HepG2 (cell line): ENCODE results near the gene SGF29. TPM values are rescaled to one million over a fixed set of nuclear protein-coding genes. Genes with fewer than 3 reads are reported as not detected.

ENCODE experiments used
- ATAC-seq: fragments of 200-7000 bp; cut with Tn5 transposase; 3 replicates; pipeline ENCODE4 v1.9.1; 2020; ENCODE audit warnings: mild to moderate bottlenecking, moderate library complexity
- BruUV-seq: library from RNA; stranded (reverse); fragments of 400-500 nt; replicated peaks from 2 replicates; lab custom pipeline; 2021; lab: Mats Ljungman, UMichigan
- CTCF ChIA-PET: fragments of 300-600 bp; formaldehyde crosslinking; extraction: SDS; loops from one replicate; lab custom pipeline; 2021; ENCODE audit warnings: low total read pairs, inconsistent platforms, low intra/inter-chr PET ratio; lab: Yijun Ruan, JAX
- POLR2A ChIA-PET: fragments of 350-600 bp; sonication (Branson Sonifier 250); formaldehyde crosslinking; loops from one replicate; lab custom pipeline; 2020; ENCODE audit warnings: antibody characterized with exemption, inconsistent platforms; lab: Yijun Ruan, JAX
- DNase-seq: peaks from one replicate; pipeline ENCODE4 v3.0.0-alpha.2; 2015; ENCODE audit warnings: low spot score
- FAIRE-seq: peaks from 3 replicates; lab custom pipeline; 2011; peaks lifted over from hg19 to GRCh38; lab: Jason Lieb, UNC
- H2AFZ ChIP-seq: one replicate; pipeline ENCODE4 v1.6.1; 2011; ENCODE audit warnings: low read length, inconsistent platforms
- H3K27ac ChIP-seq: fragments of 300-600 bp; 3 replicates; pipeline ENCODE4 v1.8.0; 2011; ENCODE audit warnings: mixed run types, mild to moderate bottlenecking, mixed read lengths, low read length, inconsistent platforms; ENCODE audit not compliant: insufficient read depth; ENCODE audit errors: extremely low read length
- H3K27me3 ChIP-seq, 2 experiments: fragments of 200-600 bp in 1 of 2; 2 replicates in 1 of 2; 3 replicates in 1 of 2; pipeline versions ENCODE4 v1.6.0 to v1.8.0; 2011; ENCODE audit warnings: low read length in 2 of 2, mild to moderate bottlenecking in 2 of 2, moderate library complexity in 2 of 2, inconsistent platforms in 1 of 2; ENCODE audit not compliant: insufficient read depth in 2 of 2, control insufficient read depth in 1 of 2
- H3K36me3 ChIP-seq, 2 experiments: fragments of 200-600 bp in 1 of 2; replicated peaks in 1 of 2; 2 replicates in 1 of 2; 3 replicates in 1 of 2; pipeline versions ENCODE4 v1.5.1 to v1.8.0; 2011; ENCODE audit warnings: low read length in 2 of 2, inconsistent platforms in 1 of 2; ENCODE audit not compliant: insufficient read depth in 2 of 2, control insufficient read depth in 1 of 2
- H3K4me1 ChIP-seq: 2 replicates; pipeline ENCODE4 v1.5.1; 2012; ENCODE audit warnings: low read length, inconsistent platforms; ENCODE audit not compliant: insufficient read depth
- H3K4me2 ChIP-seq: 2 replicates; pipeline ENCODE4 v1.6.0; 2011; ENCODE audit warnings: low read depth, low read length, inconsistent platforms
- H3K4me3 ChIP-seq, 3 experiments: fragments of 200-600 bp in 1 of 3; sonication (generic), shearing (Covaris generic) in 1 of 3; replicated peaks in 1 of 3; 2 replicates each; pipeline ENCODE4 v1.5.1; 2011 to 2016; ENCODE audit warnings: low read length in 3 of 3, inconsistent platforms in 2 of 3, low read depth in 2 of 3, mild to moderate bottlenecking in 2 of 3, control low read depth in 1 of 3, mixed read lengths in 1 of 3; ENCODE audit not compliant: insufficient read depth in 1 of 3
- H3K79me2 ChIP-seq: one replicate; pipeline ENCODE4 v1.6.1; 2011; ENCODE audit warnings: low read length, inconsistent platforms; ENCODE audit not compliant: insufficient read depth
- H3K9ac ChIP-seq: 2 replicates; pipeline ENCODE4 v1.6.0; 2011; ENCODE audit warnings: mild to moderate bottlenecking, low read depth, low read length, inconsistent platforms; ENCODE audit not compliant: insufficient read depth
- H3K9me3 ChIP-seq: 2 replicates; pipeline ENCODE4 v1.5.1; 2012; ENCODE audit warnings: mild to moderate bottlenecking, low read length
- H4K20me1 ChIP-seq: 2 replicates; pipeline ENCODE4 v1.6.0; 2011; ENCODE audit warnings: inconsistent platforms, mild to moderate bottlenecking, low read length, moderate library complexity; ENCODE audit not compliant: insufficient read depth
- ARHGAP35 ChIP-seq: sonication (generic); formaldehyde crosslinking; IDR thresholded peaks from 2 replicates; pipeline ENCODE4 v1.9.0; 2022; ENCODE audit warnings: mild to moderate bottlenecking, inconsistent platforms, moderate library complexity, missing genetic modification reagents, borderline replicate concordance
- MED1 ChIP-seq: sonication (generic); formaldehyde crosslinking; IDR thresholded peaks from 2 replicates; pipeline ENCODE4 v1.4.0; 2020; ENCODE audit warnings: missing genetic modification reagents
- NR1H2 ChIP-seq: sonication (generic); formaldehyde crosslinking; IDR thresholded peaks from 2 replicates; pipeline ENCODE4 v1.8.1; 2022; ENCODE audit warnings: low read depth, missing genetic modification reagents, borderline replicate concordance
- PHF21A ChIP-seq: sonication (generic); formaldehyde crosslinking; IDR thresholded peaks from 2 replicates; pipeline ENCODE4 v1.5.0; 2020; ENCODE audit warnings: mild to moderate bottlenecking, missing genetic modification reagents
- RFXANK ChIP-seq: IDR thresholded peaks from 2 replicates; pipeline ENCODE4 v1.6.1; 2016
- TCF7L2 ChIP-seq: IDR thresholded peaks from 2 replicates; pipeline ENCODE4 v1.6.1; 2011; ENCODE audit warnings: mild to moderate bottlenecking, low read depth, low read length, moderate library complexity
- TOE1 ChIP-seq: sonication (generic); formaldehyde crosslinking; IDR thresholded peaks from 2 replicates; pipeline ENCODE4 v1.4.0; 2020; ENCODE audit warnings: mild to moderate bottlenecking, missing genetic modification reagents
- ZFAT ChIP-seq: sonication (generic); formaldehyde crosslinking; conservative IDR thresholded peaks from 2 replicates; pipeline ENCODE4 v1.8.1; 2023; ENCODE audit warnings: missing genetic modification reagents, inconsistent platforms
- ZNF20 ChIP-seq: sonication (generic); formaldehyde crosslinking; IDR thresholded peaks from 2 replicates; pipeline ENCODE4 v1.4.0; 2020; ENCODE audit warnings: mild to moderate bottlenecking, moderate library complexity, missing genetic modification reagents
- ZNF547 ChIP-seq: sonication (generic); formaldehyde crosslinking; IDR thresholded peaks from 2 replicates; pipeline ENCODE4 v1.5.1; 2020; ENCODE audit warnings: mild to moderate bottlenecking, missing genetic modification reagents
- WGBS: methylation state at CpG from one replicate; pipeline ENCODE4 v1.1.6; 2017; ENCODE audit warnings: low lambda C conversion rate; 5-methylcytosine and 5-hydroxymethylcytosine counted together
- in situ Hi-C: cut with HindIII; loops from 2 replicates; pipeline ENCODE4 v1.10.0; 2017; ENCODE audit warnings: low pct_unique_long_range_greater_than_20kb; ENCODE audit not compliant: extremely low pct_ligation_motif_present
- intact Hi-C: fragments of 100-400 bp; cut with micrococcal nuclease; formaldehyde crosslinking; loops from one replicate; pipeline ENCODE4 v1.10.0; 2022; ENCODE audit not compliant: unreplicated experiment
- polyA plus RNA-seq, 8 experiments: library from polyadenylated mRNA; depleted of rRNA in 3 of 8; stranded (reverse) in 7 of 8; unstranded in 1 of 8; fragments of >200 nt; fragmentation: Illumina TruSeq in 4 of 8; extraction: Trizol in 4 of 8; gene quantifications; 2 replicates each; pipeline versions ENCODE4 v1.2.1 to v1.2.3, GENCODE V29; 2011 to 2016; ENCODE audit warnings: low read depth in 4 of 8, missing spikeins in 1 of 8, mixed read lengths in 1 of 8; ENCODE audit not compliant: insufficient read depth in 1 of 8
- total RNA-seq, 5 experiments: library from RNA; depleted of rRNA; stranded (reverse); fragments of >200 nt; fragmentation: Illumina TruSeq; extraction: Trizol; gene quantifications; 2 replicates each; pipeline ENCODE4 v1.2.3, GENCODE V29; 2016; ENCODE audit warnings: low read depth in 1 of 5
- TF ChIP-seq, protein P1 (sequence below): IDR thresholded peaks from 2 replicates; pipeline ENCODE4 v1.6.1; 2016; ENCODE audit warnings: low read depth, control low read depth

Gene SGF29
- total and polyA plus RNA-seq, 2 of the 13 experiments (the other 11 are each of a cell fraction or from before 2014, with no cell fraction given) = 5.0 to 29.4 TPM

DNA sequence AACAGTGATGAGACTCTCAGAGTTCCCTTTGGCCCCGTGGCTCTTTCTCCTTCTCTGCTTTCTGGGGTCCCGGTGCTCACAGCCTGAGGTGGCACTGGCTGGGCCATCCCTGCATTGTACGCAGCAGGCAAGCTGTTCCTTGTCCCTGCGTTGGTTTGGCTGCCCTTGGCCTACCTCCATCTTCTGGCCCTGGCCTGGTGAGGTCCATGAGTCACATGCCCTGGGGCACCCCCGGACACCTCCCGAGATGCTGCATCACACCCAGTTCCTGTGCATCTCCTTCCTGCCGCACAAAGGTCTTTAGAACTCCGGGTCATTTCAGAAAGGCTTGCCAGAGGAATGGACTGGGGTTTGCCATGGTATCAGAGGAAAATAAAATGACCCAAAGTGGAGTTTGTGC lies 33.7 kb downstream of the SGF29 start:
- FAIRE-seq (no peak), ATAC-seq (no peak), DNase-seq (no peak)
- in situ Hi-C loops = no loop called here
- no TSS peak for BruUV-seq
- no peaks in the 10 kb centered on the region for H3K9me3 ChIP-seq
- H3K4me2 ChIP-seq = no peak overlapping the region
- no peak overlapping the region for H3K4me3 ChIP-seq
- no peaks in the 10 kb centered on the region; the same call in 1 of the 2 replicates for H4K20me1 ChIP-seq
- no peak overlapping the region for H2AFZ ChIP-seq
- H3K79me2 ChIP-seq = no peaks in the 10 kb centered on the region
- intact Hi-C loops = no loop called here
- no peaks in the 10 kb centered on the region for H3K4me1 ChIP-seq
- WGBS = 95% methylated on average over 8 of the region's 8 CpGs
- no peaks in the 10 kb centered on the region for H3K27me3 ChIP-seq
- no peak overlapping the region for H3K27ac ChIP-seq
- TF ChIP-seq RFXANK (no peak), PHF21A (no peak), NR1H2 (CRISPR knock-in tag) (no peak), TOE1 (CRISPR knock-in tag) (no peak), MED1 (CRISPR knock-in tag) (no peak), TCF7L2 (no peak), ZFAT (no peak), ZNF547 (CRISPR knock-in tag) (no peak), ARHGAP35 (CRISPR knock-in tag) (no peak), ZNF20 (no peak)
- TF ChIP-seq, protein P1, sequence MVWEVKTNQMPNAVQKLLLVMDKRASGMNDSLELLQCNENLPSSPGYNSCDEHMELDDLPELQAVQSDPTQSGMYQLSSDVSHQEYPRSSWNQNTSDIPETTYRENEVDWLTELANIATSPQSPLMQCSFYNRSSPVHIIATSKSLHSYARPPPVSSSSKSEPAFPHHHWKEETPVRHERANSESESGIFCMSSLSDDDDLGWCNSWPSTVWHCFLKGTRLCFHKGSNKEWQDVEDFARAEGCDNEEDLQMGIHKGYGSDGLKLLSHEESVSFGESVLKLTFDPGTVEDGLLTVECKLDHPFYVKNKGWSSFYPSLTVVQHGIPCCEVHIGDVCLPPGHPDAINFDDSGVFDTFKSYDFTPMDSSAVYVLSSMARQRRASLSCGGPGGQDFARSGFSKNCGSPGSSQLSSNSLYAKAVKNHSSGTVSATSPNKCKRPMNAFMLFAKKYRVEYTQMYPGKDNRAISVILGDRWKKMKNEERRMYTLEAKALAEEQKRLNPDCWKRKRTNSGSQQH = no peak
- no peak overlapping the region for H3K9ac ChIP-seq
- H3K36me3 ChIP-seq = peaks cover 32 to 65% of the 10 kb centered on the region in 2 experiments
- CTCF ChIA-PET = no interaction called here
- POLR2A ChIA-PET = no interaction called here
